ENCODE results near the gene CDH20.

Gene CDH20

DNA sequence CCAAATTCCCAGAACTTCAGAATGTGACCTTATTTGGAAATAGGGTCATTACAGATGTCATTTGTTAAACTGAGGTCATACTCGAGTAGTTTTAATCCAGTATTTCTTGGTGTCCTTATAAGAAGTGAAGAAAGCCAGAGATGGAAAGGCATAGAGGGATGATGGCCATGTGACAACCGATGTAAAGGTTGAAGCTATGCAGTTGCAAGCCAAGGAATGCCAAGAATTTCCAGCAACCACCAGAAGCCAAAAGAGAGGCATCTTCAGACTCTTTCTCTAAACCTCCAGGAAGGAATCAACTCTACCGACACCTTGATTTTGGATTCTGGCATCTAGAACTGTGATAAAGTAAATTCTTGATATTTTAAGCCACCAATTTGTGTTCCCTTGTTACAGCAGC, 242.2 kb downstream of the CDH20 start:
- DNase-seq (ENCODE audit: low spot score) = no peak

DNA sequence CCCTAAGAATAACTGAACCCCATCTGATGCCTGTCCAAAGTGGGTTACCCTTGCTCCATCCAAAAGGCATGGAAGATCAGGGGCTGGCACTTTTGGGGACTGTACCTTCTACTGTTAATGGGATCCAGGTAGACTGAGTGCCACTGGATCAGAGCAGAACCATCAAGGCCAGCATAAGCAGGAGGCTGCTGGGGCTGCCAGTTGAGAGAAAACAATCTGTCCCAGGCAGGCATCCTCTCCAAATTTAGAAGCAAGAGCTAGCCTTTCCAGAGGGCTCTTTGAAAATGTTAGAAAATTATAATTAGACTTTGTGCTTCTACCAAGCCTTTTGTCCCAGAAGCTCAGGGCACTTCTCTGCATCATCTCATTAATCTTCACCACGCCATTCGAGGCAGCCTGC, 245.6 kb downstream of the CDH20 start:
- DNase-seq (ENCODE audit: low spot score) = peak; percentile 80

- no peak for DNase-seq (ENCODE audit: low spot score)
These were observed 246.4 kb downstream of the CDH20 start for GRCh38 chr18:61579581-61579980.

DNA sequence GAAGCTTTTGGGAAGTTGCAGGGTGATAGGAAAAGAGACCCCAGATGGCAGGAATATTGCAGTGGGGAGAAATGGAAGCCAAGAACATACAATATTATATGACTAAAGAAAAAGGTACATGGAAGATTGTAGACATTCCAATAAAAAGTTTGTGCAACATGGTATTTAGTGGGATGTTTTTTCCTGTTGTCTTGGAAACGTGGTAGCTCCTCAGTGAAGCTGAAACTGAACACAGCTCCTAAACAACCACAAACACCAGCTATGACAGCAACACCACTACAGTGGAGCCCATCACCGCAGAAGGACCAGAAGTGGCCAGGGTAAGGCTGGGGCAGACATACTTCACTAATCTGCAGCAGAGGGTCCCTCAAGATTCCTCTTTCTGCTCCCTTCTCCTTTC, 246.8 kb downstream of the CDH20 start:
- no peak for DNase-seq (ENCODE audit: low spot score)

GRCh38 chr18:61581578-61582201, 248.5 kb downstream of the CDH20 start:
- peak; percentile 76 for DNase-seq (ENCODE audit: low spot score)

DNA sequence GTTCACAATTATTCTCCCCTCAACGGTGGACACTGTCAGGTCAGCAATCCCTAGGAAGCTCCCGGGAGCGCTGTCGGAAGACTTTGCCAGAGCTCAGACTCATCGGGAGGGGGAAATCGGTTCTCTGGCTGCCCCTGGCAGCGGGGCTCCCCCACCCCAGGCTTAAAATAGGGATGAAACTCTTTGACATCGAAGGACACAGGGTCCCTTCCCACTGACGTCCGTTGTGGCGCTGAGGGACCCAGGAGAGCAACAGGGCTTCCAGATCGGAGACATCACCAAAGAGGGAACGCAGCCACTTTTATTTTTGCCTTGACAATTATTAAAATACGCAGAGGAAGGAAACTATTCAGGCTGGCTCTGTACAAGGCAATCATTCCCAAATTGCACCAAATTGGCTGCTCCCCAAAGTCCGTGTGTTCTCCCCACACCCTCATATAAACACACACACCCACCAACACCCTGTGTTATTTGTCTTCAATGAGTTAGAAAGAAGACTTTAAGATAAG, 249.0 kb downstream of the CDH20 start:
- no peak for DNase-seq (ENCODE audit: low spot score)

- no peak for DNase-seq (ENCODE audit: low spot score)
These were observed 250.3 kb downstream of the CDH20 start for GRCh38 chr18:61583548-61583947.

- no peak for DNase-seq (ENCODE audit: low spot score)
These were observed 254.6 kb downstream of the CDH20 start for GRCh38 chr18:61587865-61588264.

GRCh38 chr18:61589053-61589723, 256.0 kb downstream of the CDH20 start:
- no peak for DNase-seq (ENCODE audit: low spot score)

GRCh38 chr18:61589724-61590065, 256.5 kb downstream of the CDH20 start:
- DNase-seq (ENCODE audit: low spot score) = no peak

- no peak for DNase-seq (ENCODE audit: low spot score)
These were observed 258.0 kb downstream of the CDH20 start for GRCh38 chr18:61591253-61591652.

DNA sequence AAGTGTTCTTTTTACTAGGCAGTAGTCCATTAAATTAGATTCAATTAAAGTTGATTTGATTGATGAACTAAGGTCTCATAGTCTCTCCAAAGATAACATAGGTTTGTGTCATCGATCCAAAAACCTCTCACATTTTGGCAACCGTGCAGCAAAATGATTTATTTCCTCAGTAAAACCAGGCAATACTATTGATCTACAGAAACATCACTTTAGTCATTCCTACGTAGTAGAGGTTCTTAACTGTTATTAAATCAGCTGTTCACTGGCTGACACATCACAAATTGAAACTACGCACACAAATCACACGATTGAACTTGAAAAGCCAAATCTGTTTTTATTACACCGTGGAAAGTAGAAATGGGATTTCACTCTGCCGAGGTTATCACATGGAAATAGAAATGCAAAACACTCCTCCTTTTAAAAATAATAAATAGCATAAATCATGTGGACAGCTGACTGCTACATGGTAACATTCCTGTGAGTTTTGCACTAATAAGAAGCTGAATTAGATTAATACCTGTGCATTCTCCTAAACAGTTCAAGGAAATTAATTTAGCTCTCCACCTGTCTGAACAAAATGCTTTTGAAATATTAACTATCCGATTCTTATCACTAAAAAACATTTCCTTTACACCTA, 262.5 kb downstream of the CDH20 start:
- DNase-seq (ENCODE audit: low spot score) = no peak

DNA sequence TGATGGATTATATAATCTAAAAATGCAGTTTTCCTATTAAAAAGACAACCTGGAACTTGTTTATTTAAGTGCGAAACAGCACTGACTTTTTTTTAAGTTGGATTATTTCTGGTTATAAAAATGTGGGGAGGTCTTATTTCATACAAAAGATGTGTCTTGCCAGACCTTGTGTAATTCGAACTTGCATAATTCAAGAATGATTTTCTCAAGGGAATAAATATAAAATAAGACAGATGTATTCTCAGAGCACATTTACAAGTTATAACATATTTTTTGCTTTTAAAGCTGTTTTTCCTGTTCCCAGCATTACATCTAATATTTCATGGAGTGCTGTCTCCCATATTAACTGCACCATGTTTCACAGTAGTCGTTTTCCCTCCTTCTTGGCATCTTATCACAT, 263.1 kb downstream of the CDH20 start:
- DNase-seq (ENCODE audit: low spot score) = no peak

DNA sequence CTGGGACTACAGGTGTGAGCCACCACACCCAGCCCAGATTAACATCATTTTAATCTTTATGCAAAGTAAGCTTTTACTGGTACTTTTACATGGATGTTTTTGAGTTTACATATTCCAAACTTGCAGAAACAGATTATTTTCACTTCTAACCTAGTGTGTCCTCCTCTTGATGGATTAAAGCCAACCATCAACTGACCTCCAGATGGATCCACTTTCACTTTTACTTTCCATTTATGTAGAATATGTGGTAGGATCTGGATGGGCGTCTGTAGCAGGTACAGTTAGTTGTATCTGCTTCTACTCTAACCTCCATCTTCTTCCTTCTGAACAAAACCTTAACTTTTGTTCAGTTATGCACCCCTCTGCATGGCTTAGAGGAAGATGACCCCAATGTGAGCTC, 264.1 kb downstream of the CDH20 start:
- no peak for DNase-seq (ENCODE audit: low spot score)

- no peak for DNase-seq (ENCODE audit: low spot score)
These were observed 267.2 kb downstream of the CDH20 start for GRCh38 chr18:61600422-61600821.

GRCh38 chr18:61602836-61603235, 269.6 kb downstream of the CDH20 start:
- DNase-seq (ENCODE audit: low spot score) = no peak
